A673 (cell line): ENCODE data around the gene ECM2. TPM values are rescaled to one million over a fixed set of nuclear protein-coding genes. Genes with fewer than 3 reads are reported as not detected.

Experiments
- BruUV-seq: library from RNA; stranded (reverse); fragments of 400-500 nt; replicated peaks from 2 replicates; lab custom pipeline; 2021; lab: Mats Ljungman, UMichigan
- CTCF ChIA-PET: fragments of 300-600 bp; sonication (Branson Sonifier 250); formaldehyde crosslinking; loops from one replicate; lab custom pipeline; 2022; ENCODE audit warnings: antibody characterized with exemption; lab: Charles Lee
- POLR2A ChIA-PET: fragments of 300-600 bp; sonication (Branson Sonifier 250); formaldehyde crosslinking; loops from one replicate; lab custom pipeline; 2022; ENCODE audit warnings: antibody characterized with exemption; ENCODE audit not compliant: low non-redundant PET; lab: Charles Lee
- DNase-seq: peaks from one replicate; pipeline ENCODE4 v3.0.0-alpha.2; 2015; ENCODE audit warnings: low spot score
- H3K27ac ChIP-seq: fragments of 200-600 bp; sonication (generic); 2 replicates; pipeline ENCODE4 v1.5.1; 2016; ENCODE audit warnings: mixed run types, low read depth, mild to moderate bottlenecking, mixed read lengths, antibody characterized with exemption, low read length; ENCODE audit not compliant: poor library complexity, severe bottlenecking
- H3K27me3 ChIP-seq: fragments of 200-600 bp; sonication (generic); replicated peaks from 2 replicates; pipeline ENCODE4 v1.6.1; 2017; ENCODE audit warnings: mixed run types, low read depth, mild to moderate bottlenecking, mixed read lengths, antibody characterized with exemption, low read length; ENCODE audit not compliant: insufficient read depth, poor library complexity
- H3K36me3 ChIP-seq: fragments of 200-600 bp; sonication (generic); 2 replicates; pipeline ENCODE4 v1.6.1; 2016; ENCODE audit warnings: mixed run types, mild to moderate bottlenecking, mixed read lengths, antibody characterized with exemption, low read length; ENCODE audit not compliant: insufficient read depth, poor library complexity, severe bottlenecking
- H3K4me1 ChIP-seq: fragments of 200-600 bp; sonication (generic); 2 replicates; pipeline ENCODE4 v1.6.1; 2017; ENCODE audit warnings: mixed run types, mild to moderate bottlenecking, mixed read lengths, antibody characterized with exemption, low read length; ENCODE audit not compliant: insufficient read depth, poor library complexity, severe bottlenecking
- H3K4me3 ChIP-seq: fragments of 200-600 bp; sonication (generic); 2 replicates; pipeline ENCODE4 v1.5.1; 2016; ENCODE audit warnings: low read depth, mixed run types, mild to moderate bottlenecking, mixed read lengths, low read length; ENCODE audit not compliant: poor library complexity, severe bottlenecking
- H3K9me3 ChIP-seq: fragments of 200-600 bp; sonication (generic); 2 replicates; pipeline ENCODE4 v1.6.1; 2016; ENCODE audit warnings: mixed run types, low read depth, mild to moderate bottlenecking, mixed read lengths, antibody characterized with exemption, low read length; ENCODE audit not compliant: poor library complexity, severe bottlenecking
- EZH2 ChIP-seq: fragments of 200-600 bp; sonication (generic); IDR thresholded peaks from 2 replicates; pipeline ENCODE4 v1.6.1; 2017; ENCODE audit warnings: borderline replicate concordance, low read depth, mild to moderate bottlenecking, mixed read lengths, antibody characterized with exemption, low read length; ENCODE audit not compliant: poor library complexity, severe bottlenecking
- intact Hi-C: fragments of 100-400 bp; cut with micrococcal nuclease; formaldehyde crosslinking; loops from one replicate; pipeline ENCODE4 v1.10.0; 2022; ENCODE audit not compliant: unreplicated experiment
- total RNA-seq: library from RNA; stranded (reverse); gene quantifications from 2 replicates; pipeline ENCODE4 v1.2.3, GENCODE V29; 2021
- TF ChIP-seq, protein P1 (sequence below): fragments of 300-800, 200-600 bp; sonication (generic); conservative IDR thresholded peaks from 2 replicates; pipeline ENCODE4 v1.5.1; 2017; ENCODE audit warnings: low read depth, mild to moderate bottlenecking, antibody characterized with exemption, low read length, moderate library complexity, mixed read lengths

ECM2 gene
- total RNA-seq, 1 experiment from 2014 or later, result 0.24 TPM

DNA sequence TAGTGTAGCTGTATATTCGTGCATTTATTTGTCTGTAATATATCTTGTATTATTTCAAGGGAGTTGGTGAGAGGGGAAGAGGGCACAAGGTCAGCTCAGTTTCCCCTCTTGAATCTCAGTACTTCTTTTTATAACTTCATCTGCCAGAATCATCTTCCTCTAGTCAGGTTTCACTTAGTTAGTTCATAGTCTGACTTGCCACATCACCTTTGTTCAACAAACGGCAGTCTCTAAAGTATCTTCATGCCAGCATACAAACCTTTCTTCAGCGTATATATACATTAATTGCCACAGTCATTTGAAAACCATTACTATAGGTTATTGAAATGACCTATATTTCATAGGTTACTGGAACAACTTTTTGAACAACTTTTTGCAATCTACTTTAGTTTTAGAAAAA is 1.6 kb downstream of the ECM2 start:
- ChIA-PET CTCF (no interaction called here), POLR2A (interaction anchor here (0.6 kb wide), 1 partner anchor 80 kb away, joined by 3 read pairs; no protein-coding TSS in a partner anchor)
- no peak overlapping the region for H3K4me3 ChIP-seq
- no TSS peak for BruUV-seq
- TF ChIP-seq EZH2, result no peak
- TF ChIP-seq, protein P1, sequence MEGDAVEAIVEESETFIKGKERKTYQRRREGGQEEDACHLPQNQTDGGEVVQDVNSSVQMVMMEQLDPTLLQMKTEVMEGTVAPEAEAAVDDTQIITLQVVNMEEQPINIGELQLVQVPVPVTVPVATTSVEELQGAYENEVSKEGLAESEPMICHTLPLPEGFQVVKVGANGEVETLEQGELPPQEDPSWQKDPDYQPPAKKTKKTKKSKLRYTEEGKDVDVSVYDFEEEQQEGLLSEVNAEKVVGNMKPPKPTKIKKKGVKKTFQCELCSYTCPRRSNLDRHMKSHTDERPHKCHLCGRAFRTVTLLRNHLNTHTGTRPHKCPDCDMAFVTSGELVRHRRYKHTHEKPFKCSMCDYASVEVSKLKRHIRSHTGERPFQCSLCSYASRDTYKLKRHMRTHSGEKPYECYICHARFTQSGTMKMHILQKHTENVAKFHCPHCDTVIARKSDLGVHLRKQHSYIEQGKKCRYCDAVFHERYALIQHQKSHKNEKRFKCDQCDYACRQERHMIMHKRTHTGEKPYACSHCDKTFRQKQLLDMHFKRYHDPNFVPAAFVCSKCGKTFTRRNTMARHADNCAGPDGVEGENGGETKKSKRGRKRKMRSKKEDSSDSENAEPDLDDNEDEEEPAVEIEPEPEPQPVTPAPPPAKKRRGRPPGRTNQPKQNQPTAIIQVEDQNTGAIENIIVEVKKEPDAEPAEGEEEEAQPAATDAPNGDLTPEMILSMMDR, result no peak
- H3K36me3 ChIP-seq, result no peaks in the 10 kb centered on the region
- no peaks in the 10 kb centered on the region for H3K27me3 ChIP-seq
- DNase-seq, result no peak
- no peaks in the 10 kb centered on the region for H3K9me3 ChIP-seq
- H3K27ac ChIP-seq, result no peak overlapping the region
- peaks cover 12% of the 10 kb centered on the region for H3K4me1 ChIP-seq
- intact Hi-C loops, result no loop called here

DNA sequence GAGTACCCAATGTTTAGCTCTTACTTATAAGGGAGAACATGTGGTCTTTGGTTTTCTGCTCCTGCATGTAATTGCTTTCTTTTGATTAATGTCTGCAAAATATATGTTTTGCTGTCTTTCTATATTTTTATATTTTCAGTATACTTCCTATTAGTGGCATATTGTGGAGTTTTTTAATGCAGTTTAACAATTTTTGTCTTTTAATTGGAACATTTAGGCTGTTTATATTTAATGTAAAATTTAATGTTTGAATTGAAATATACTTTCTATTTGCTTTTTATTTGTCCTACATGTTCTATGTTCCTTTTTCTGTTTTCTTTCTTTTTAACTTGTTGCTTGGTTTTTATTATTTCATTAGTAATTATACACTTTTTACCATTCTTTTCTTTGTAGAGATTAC is 4.9 kb downstream of the ECM2 start:
- no peaks in the 10 kb centered on the region for H3K27me3 ChIP-seq
- peaks cover 5% of the 10 kb centered on the region for H3K4me1 ChIP-seq
- intact Hi-C loops, result no loop called here
- no TSS peak for BruUV-seq
- DNase-seq, result no peak
- POLR2A ChIA-PET, result no interaction called here
- no peak overlapping the region for H3K4me3 ChIP-seq
- H3K9me3 ChIP-seq, result no peaks in the 10 kb centered on the region
- no peak overlapping the region for H3K27ac ChIP-seq
- H3K36me3 ChIP-seq, result no peaks in the 10 kb centered on the region
- TF ChIP-seq, protein P1, result no peak
- no peak for TF ChIP-seq EZH2
- CTCF ChIA-PET, result no interaction called here

DNA sequence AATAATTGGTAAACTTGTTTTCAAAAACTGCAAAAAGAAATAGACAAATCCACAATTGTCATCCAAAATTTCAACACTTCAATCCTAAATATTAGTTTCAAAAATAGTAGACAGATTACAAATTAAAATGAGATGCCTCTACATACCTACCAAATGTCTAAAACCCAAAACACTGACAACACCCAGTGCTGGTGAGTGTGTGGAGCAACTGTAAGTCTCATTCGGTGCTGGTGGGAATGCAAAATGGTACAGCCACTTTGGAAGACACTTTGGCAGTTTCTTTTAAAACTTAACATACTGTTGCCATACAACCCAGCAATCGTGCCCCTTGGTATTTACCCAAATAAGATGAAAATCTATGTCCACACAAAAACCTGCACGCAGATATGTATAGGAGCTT is 6.7 kb downstream of the ECM2 start:
- no peaks in the 10 kb centered on the region for H3K4me1 ChIP-seq
- DNase-seq, result no peak
- TF ChIP-seq, protein P1, result no peak
- no peak for TF ChIP-seq EZH2
- H3K9me3 ChIP-seq, result no peaks in the 10 kb centered on the region
- ChIA-PET POLR2A (no interaction called here), CTCF (no interaction called here)
- intact Hi-C loops, result no loop called here
- H3K4me3 ChIP-seq, result no peak overlapping the region
- no peaks in the 10 kb centered on the region for H3K36me3 ChIP-seq
- no peak overlapping the region for H3K27ac ChIP-seq
- BruUV-seq, result no TSS peak
- H3K27me3 ChIP-seq, result no peaks in the 10 kb centered on the region

DNA sequence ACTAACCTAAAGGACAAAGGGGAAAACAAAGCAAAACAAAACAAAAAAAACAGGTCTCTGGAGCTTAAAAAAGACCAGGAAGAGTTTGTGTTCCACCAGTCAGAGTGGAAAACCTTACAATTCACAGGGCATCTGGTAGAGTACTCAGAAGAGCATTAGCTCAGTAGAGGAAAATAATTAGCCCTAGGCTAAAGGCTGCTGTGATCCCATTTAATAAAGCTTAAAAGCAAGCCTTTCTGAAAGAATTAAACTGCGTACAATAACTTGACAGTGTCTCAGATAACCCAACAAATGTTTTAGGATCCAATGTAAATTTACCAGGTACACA is 7.3 kb downstream of the ECM2 start:
- H3K4me1 ChIP-seq, result no peaks in the 10 kb centered on the region
- no peak overlapping the region for H3K4me3 ChIP-seq
- ChIA-PET POLR2A (no interaction called here), CTCF (no interaction called here)
- TF ChIP-seq EZH2, result no peak
- TF ChIP-seq, protein P1, result no peak
- H3K9me3 ChIP-seq, result no peaks in the 10 kb centered on the region
- intact Hi-C loops, result no loop called here
- H3K36me3 ChIP-seq, result no peaks in the 10 kb centered on the region
- H3K27ac ChIP-seq, result no peak overlapping the region
- no peaks in the 10 kb centered on the region for H3K27me3 ChIP-seq
- no TSS peak for BruUV-seq
- no peak for DNase-seq
